Thyroid gland (tissue), 4 donors: ENCODE results near the gene DENND2D.

ENCODE experiments used
- CTCF ChIP-seq, 6 experiments: fragments of 200-600 bp in 3 of 6; fragments of 450-650 bp in 3 of 6; sonication (generic) in 3 of 6; IDR thresholded peaks; one replicate each; pipeline ENCODE4 v1.5.1; 2016 to 2019; ENCODE audit warnings: antibody characterized with exemption in 6 of 6, mild to moderate bottlenecking in 2 of 6, inconsistent platforms in 1 of 6, moderate library complexity in 1 of 6
- POLR2A ChIP-seq, 2 donors: fragments of 450-650 bp; IDR thresholded peaks; one replicate each; pipeline ENCODE4 v1.6.1; 2017; ENCODE audit warnings: antibody characterized with exemption in 2 of 2, mild to moderate bottlenecking in 2 of 2, moderate library complexity in 1 of 2

- TF ChIP-seq POLR2A (IDR thresholded peaks at IDR 0.05) = no peak
- TF ChIP-seq CTCF (IDR thresholded peaks at IDR 0.05) = no peak
These were observed 28.0 kb downstream of the DENND2D start for GRCh38 chr1:111172463-111172862.
